Measurements from ENCODE around the gene DENND5A. TPM values are rescaled to one million over a fixed set of nuclear protein-coding genes. Genes with fewer than 3 reads are reported as not detected.

Gene DENND5A
- total and polyA plus RNA-seq, 4 donors: 7.9 to 45.8 (median 18.2) TPM

DNA sequence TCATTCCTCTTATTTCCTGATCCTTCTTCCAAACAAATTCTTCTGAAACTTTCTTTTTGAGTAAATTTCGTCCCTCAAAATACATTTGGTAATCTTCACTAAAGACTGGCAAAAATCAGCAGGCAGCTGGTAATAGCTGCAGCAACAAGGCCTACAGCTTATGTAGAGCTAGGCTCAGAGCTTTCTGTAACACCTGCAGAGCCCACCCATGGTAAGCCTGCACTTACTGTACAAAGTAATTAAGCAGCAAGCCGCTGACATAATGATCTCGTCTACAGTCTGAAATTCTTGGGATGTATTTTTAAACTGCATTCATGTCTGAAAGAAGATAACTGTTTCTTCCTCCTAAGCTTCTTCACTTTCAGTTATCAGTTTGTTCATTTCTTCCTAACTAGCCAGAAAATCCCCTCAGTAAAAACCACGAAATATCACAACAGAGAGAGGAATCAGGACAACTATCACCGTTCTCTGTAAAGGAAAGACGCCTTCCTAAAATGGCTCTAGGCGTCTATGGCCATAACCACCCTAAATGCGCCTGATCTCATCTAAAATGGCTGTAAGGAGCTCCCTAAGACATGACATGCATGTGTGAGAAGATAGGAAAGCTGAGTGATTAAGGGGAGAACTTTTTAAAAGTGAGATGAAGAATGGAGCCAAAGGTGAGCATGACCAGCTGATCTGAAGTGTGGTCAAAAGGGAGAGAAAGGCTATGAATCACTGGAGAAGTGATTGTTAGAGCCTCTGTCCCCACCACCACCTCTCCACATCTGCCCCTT is 56.2 kb downstream of the DENND5A start:
- Histone ChIP-seq H3K36me3 (ENCODE audit: control insufficient read depth in 4 of 4, insufficient read depth in 3 of 4, low read depth in 1 of 4, low read length in 3 of 4) (peaks cover 0 to 3% (median 3%) of the 10 kb centered on the region in 4 donors), H3K9ac (ENCODE audit: low read depth in 1 of 2, low read length in 2 of 2) (no peak overlapping the region), H3K27ac (ENCODE audit: low read depth in 1 of 2, low read length in 2 of 2) (no peak overlapping the region), H3K9me3 (ENCODE audit: control insufficient read depth in 4 of 4, low read length in 3 of 4) (no peaks in the 10 kb centered on the region), H3K4me1 (ENCODE audit: control insufficient read depth in 4 of 4, insufficient read depth in 4 of 4, low read length in 3 of 4) (no peaks in the 10 kb centered on the region), H3K27me3 (ENCODE audit: control insufficient read depth in 4 of 4, insufficient read depth in 4 of 4, low read length in 3 of 4) (no peaks in the 10 kb centered on the region), H3K4me3 (ENCODE audit: low read depth in 1 of 3, low read length in 3 of 3) (no peak overlapping the region)
- no peak for DNase-seq (ENCODE audit: low spot score)
- 82% methylated on average over 8 of the region's 8 CpGs for WGBS
- no peak for TF ChIP-seq RAD21 (IDR thresholded peaks at IDR 0.05)
- TF ChIP-seq, protein P1, sequence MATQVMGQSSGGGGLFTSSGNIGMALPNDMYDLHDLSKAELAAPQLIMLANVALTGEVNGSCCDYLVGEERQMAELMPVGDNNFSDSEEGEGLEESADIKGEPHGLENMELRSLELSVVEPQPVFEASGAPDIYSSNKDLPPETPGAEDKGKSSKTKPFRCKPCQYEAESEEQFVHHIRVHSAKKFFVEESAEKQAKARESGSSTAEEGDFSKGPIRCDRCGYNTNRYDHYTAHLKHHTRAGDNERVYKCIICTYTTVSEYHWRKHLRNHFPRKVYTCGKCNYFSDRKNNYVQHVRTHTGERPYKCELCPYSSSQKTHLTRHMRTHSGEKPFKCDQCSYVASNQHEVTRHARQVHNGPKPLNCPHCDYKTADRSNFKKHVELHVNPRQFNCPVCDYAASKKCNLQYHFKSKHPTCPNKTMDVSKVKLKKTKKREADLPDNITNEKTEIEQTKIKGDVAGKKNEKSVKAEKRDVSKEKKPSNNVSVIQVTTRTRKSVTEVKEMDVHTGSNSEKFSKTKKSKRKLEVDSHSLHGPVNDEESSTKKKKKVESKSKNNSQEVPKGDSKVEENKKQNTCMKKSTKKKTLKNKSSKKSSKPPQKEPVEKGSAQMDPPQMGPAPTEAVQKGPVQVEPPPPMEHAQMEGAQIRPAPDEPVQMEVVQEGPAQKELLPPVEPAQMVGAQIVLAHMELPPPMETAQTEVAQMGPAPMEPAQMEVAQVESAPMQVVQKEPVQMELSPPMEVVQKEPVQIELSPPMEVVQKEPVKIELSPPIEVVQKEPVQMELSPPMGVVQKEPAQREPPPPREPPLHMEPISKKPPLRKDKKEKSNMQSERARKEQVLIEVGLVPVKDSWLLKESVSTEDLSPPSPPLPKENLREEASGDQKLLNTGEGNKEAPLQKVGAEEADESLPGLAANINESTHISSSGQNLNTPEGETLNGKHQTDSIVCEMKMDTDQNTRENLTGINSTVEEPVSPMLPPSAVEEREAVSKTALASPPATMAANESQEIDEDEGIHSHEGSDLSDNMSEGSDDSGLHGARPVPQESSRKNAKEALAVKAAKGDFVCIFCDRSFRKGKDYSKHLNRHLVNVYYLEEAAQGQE (IDR thresholded peaks at IDR 0.05): no peak

DNA sequence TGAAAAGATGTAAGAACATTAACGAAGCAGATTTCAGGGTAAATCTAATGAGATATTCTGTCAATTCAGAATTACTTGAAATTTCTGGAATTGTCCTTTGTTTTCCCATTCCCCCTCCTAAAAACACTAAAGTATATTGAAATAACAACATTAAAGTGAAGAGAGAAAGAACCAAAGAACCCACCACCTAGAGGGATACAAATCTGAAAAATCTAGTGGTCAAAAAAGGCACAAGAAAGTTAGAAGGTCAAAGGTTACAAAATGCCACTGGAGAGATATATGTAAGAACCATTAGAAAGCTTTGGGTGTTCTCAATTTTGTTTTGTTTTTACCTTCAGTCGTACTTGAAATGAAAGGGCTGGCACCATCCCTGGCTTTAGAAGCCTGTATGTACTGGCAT is 57.9 kb downstream of the DENND5A start:
- no peaks in the 10 kb centered on the region for H3K4me1 ChIP-seq (ENCODE audit: control insufficient read depth in 4 of 4, insufficient read depth in 4 of 4, low read length in 3 of 4)
- no peak overlapping the region for H3K27ac ChIP-seq (ENCODE audit: low read depth in 1 of 2, low read length in 2 of 2)
- TF ChIP-seq RAD21 (IDR thresholded peaks at IDR 0.05) (no peak), HNF4G (IDR thresholded peaks at IDR 0.05) (no peak), EGR1 (IDR thresholded peaks at IDR 0.05; ENCODE audit: low read depth in 2 of 2) (no peak), NR2F2 (IDR thresholded peaks at IDR 0.05) (no peak), SP1 (IDR thresholded peaks at IDR 0.05) (no peak), MAX (IDR thresholded peaks at IDR 0.05) (no peak), HNF4A (conservative IDR thresholded peaks at IDR 0.05) (no peak)
- DNase-seq (ENCODE audit: low spot score): no peak
- no peaks in the 10 kb centered on the region for H3K27me3 ChIP-seq (ENCODE audit: control insufficient read depth in 4 of 4, insufficient read depth in 4 of 4, low read length in 3 of 4)
- no peaks in the 10 kb centered on the region for H3K9me3 ChIP-seq (ENCODE audit: control insufficient read depth in 4 of 4, low read length in 3 of 4)
- WGBS: 98% methylated on average over 2 of the region's 2 CpGs
- no peak overlapping the region for H3K9ac ChIP-seq (ENCODE audit: low read depth in 1 of 2, low read length in 2 of 2)
- peaks cover 3 to 11% (median 7%) of the 10 kb centered on the region in 4 donors for H3K36me3 ChIP-seq (ENCODE audit: control insufficient read depth in 4 of 4, insufficient read depth in 3 of 4, low read depth in 1 of 4, low read length in 3 of 4)
- H3K4me3 ChIP-seq (ENCODE audit: low read depth in 1 of 3, low read length in 3 of 3): no peak overlapping the region

DNA sequence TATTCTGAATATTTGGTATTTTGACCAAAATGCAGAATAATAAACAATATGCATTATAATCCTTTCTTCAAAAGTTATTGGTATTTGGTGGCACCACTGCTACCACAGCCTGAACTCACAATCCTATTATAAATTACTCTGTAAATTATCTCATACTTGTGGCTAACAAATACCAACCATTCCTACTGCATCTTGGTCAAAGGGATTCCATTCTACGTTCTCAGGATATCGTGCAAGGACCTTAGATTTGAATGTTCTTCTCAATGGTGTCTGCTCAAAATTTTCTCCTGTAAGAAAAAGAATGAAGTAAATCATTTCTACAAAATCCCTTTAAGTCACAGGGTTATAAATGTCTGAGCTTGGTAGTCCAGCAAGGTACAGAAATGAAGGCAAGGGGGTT is 58.7 kb downstream of the DENND5A start:
- Histone ChIP-seq H3K27me3 (ENCODE audit: control insufficient read depth in 4 of 4, insufficient read depth in 4 of 4, low read length in 3 of 4) (no peaks in the 10 kb centered on the region), H3K9me3 (ENCODE audit: control insufficient read depth in 4 of 4, low read length in 3 of 4) (no peaks in the 10 kb centered on the region), H3K4me1 (ENCODE audit: control insufficient read depth in 4 of 4, insufficient read depth in 4 of 4, low read length in 3 of 4) (no peaks in the 10 kb centered on the region), H3K4me3 (ENCODE audit: low read depth in 1 of 3, low read length in 3 of 3) (no peak overlapping the region), H3K9ac (ENCODE audit: low read depth in 1 of 2, low read length in 2 of 2) (no peak overlapping the region), H3K27ac (ENCODE audit: low read depth in 1 of 2, low read length in 2 of 2) (no peak overlapping the region), H3K36me3 (ENCODE audit: control insufficient read depth in 4 of 4, insufficient read depth in 3 of 4, low read depth in 1 of 4, low read length in 3 of 4) (peaks cover 3 to 11% (median 7%) of the 10 kb centered on the region in 4 donors)
- DNase-seq (ENCODE audit: low spot score): no peak
- 93% methylated on average over 2 of the region's 2 CpGs for WGBS
- TF ChIP-seq NR2F2 (IDR thresholded peaks at IDR 0.05) (no peak), HNF4G (IDR thresholded peaks at IDR 0.05) (no peak), GABPA (IDR thresholded peaks at IDR 0.05 in 1 of 2, conservative IDR thresholded peaks at IDR 0.05 in 1 of 2) (no peak), CTCF (IDR thresholded peaks at IDR 0.05; ENCODE audit: low read depth, low read length, missing input control) (no peak), RAD21 (IDR thresholded peaks at IDR 0.05) (no peak), EGR1 (IDR thresholded peaks at IDR 0.05; ENCODE audit: low read depth in 2 of 2) (no peak), JUND (IDR thresholded peaks at IDR 0.05) (no peak), ZBTB33 (IDR thresholded peaks at IDR 0.05) (no peak), SP1 (IDR thresholded peaks at IDR 0.05) (no peak), YY1 (IDR thresholded peaks at IDR 0.05) (no peak)

Measured in liver (tissue), 9 donors.